C4-2B (cell line): ENCODE data around the gene KLHL9.
"Not testable (repeated sequence)": the region's sequence is repeated elsewhere in the genome, so short reads cannot be mapped to it uniquely, and the experiment has no call there.

Experiments
- H3K27ac ChIP-seq: fragments of 450-650 bp; 2 replicates; pipeline ENCODE4 v1.5.1; 2017
- CTCF ChIP-seq: fragments of 450-650 bp; conservative IDR thresholded peaks from 2 replicates; pipeline ENCODE4 v1.5.1; 2017; ENCODE audit warnings: mild to moderate bottlenecking
- ZFX ChIP-seq: fragments of 450-650 bp; IDR thresholded peaks from 2 replicates; pipeline ENCODE4 v1.6.1; 2017

The KLHL9 gene

GRCh38 chr9:21334701-21335632, at the start of gene KLHL9:
TSS of gene KLHL9 (minus strand) at chr9:21335404. CDS start at chr9:21334859, 545 bp downstream.
- H3K27ac ChIP-seq = peak within 1 kb of the TSS; percentile 98

GRCh38 chr9:21383627-21384026, 48.4 kb upstream of the KLHL9 start:
- H3K27ac ChIP-seq = no peak overlapping the region

More at GRCh38 chr9:21334701-21335632, at the start of gene KLHL9:
- TF ChIP-seq CTCF (no peak), ZFX (peak; percentile 100)

GRCh38 chr9:21381448-21382339, 46.5 kb upstream of the KLHL9 start:
- no peak for TF ChIP-seq CTCF
- no peak for TF ChIP-seq ZFX
- H3K27ac ChIP-seq = no peak overlapping the region

More at GRCh38 chr9:21383627-21384026, 48.4 kb upstream of the KLHL9 start:
- TF ChIP-seq ZFX (no peak), CTCF (no peak)

- not testable (repeated sequence) for H3K27ac ChIP-seq
Observed at GRCh38 chr9:21371467-21371866, 36.3 kb upstream of the KLHL9 start.

GRCh38 chr9:21367957-21368356, 32.8 kb upstream of the KLHL9 start, which contains the start of gene IFNA13:
TSS of gene IFNA13 (minus strand) at chr9:21368057. CDS start at chr9:21368010, 47 bp downstream.
- H3K27ac ChIP-seq = no peak within 1 kb of the TSS
- no peak for TF ChIP-seq ZFX
- no peak for TF ChIP-seq CTCF

GRCh38 chr9:21367169-21367568, 32.0 kb upstream of the KLHL9 start:
- not testable (repeated sequence) for H3K27ac ChIP-seq

- no peak for TF ChIP-seq CTCF
- TF ChIP-seq ZFX = no peak
- no peak overlapping the region for H3K27ac ChIP-seq
Observed at GRCh38 chr9:21362287-21362686, 27.1 kb upstream of the KLHL9 start.
